GM21423 (cell line): Measurements from ENCODE around the gene ZPBP2.

Experiments used
- ATAC-seq: cut with Tn5 transposase; IDR thresholded peaks from one replicate; pipeline ENCODE4 v1.9.1; 2021; ENCODE audit warnings: mild to moderate bottlenecking, moderate library complexity; ENCODE audit not compliant: unreplicated experiment

Gene ZPBP2

DNA sequence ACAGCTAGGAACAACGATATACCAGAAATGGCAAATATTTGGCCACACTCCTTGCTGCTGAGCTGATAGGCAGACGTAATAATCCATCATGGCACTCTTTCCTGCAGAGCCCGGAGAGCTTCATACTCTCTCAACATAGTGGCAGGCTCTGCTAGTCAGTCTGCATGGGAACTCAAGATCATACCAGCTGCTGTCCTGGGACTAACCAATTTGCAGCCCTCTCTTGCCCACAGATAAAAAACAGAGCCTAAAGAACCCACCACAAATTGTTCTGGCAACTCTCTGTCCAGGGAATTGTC is 36.9 kb downstream of the ZPBP2 start:
- ATAC-seq = no peak

DNA sequence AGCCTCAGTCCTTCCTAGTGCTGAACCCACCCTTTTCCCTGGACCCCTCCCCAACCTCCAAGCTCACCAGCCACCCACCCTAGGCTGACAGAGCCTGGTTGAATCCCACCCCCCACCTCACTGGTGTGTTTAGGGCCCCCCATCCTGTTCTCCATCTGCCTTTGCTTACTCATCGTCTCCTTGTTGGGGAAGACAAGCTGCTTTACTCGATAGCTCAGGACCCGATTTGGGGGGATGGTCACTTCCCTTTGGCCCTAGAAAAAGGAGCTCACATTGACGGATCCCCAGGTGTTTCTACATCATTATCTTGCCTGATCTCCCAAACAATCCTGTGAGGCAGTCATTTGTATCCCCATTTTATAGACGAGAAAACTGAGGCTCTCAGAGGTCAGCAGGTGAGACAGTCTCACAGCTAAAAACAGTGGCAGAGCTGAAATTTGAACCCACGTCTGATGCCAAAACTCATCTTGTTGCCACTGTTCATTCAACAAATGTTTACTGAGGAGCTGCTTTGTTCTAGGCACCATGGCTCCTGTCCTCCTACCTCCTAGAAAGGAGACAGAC is 40.9 kb downstream of the ZPBP2 start:
- ATAC-seq = no peak

- ATAC-seq = no peak
Observed at GRCh38 chr17:39913989-39914388, 46.0 kb downstream of the ZPBP2 start.

DNA sequence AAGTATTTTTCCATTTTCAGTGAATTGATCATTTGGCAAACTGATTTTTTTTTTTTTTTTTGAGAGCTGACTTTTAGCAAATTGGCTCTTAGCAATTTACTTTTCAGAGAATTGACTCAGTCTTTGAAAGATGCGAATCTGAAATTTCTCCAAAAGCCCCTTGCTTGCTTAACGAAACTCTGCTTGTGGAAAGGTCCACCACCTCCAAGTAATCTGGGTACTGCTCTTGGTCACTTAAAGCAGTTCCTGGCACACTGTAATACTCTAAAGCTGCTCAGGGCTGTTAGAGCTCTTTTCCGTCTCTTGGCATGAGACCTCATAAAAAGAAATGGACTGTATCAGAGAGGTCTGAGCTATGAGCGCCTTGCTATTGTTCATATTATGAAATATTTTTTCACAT is 47.6 kb downstream of the ZPBP2 start:
- ATAC-seq = no peak

GRCh38 chr17:39916918-39917317 is 48.9 kb downstream of the ZPBP2 start:
- ATAC-seq = no peak

DNA sequence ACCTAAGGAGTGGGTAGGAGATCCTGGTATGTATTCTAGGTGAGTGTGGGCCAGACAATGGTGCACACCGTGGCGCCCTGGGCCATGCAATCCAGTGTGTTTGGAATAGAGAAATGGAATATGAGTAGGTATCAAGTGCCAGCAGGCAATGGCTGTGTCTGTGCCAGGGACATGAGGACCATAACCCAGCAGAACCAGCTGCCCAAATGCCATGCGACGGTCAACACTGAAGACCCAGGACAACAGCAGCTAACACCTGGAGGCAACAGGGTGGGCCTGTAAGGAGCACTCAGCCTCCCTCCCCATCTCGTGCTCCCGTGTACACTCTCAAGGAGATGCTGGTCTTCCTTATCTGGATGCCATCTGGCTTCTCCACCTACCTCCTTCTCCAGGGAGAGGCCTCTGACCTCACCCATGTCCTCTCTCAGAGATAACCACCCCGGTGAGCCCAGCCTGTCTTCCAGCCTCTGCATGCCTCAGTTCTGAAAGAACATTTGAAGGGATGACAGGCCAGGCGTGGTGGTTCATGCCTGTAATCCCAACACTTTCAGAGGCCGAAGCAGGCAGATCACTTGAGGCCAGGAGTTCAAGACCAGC is 51.2 kb downstream of the ZPBP2 start:
- ATAC-seq = no peak

DNA sequence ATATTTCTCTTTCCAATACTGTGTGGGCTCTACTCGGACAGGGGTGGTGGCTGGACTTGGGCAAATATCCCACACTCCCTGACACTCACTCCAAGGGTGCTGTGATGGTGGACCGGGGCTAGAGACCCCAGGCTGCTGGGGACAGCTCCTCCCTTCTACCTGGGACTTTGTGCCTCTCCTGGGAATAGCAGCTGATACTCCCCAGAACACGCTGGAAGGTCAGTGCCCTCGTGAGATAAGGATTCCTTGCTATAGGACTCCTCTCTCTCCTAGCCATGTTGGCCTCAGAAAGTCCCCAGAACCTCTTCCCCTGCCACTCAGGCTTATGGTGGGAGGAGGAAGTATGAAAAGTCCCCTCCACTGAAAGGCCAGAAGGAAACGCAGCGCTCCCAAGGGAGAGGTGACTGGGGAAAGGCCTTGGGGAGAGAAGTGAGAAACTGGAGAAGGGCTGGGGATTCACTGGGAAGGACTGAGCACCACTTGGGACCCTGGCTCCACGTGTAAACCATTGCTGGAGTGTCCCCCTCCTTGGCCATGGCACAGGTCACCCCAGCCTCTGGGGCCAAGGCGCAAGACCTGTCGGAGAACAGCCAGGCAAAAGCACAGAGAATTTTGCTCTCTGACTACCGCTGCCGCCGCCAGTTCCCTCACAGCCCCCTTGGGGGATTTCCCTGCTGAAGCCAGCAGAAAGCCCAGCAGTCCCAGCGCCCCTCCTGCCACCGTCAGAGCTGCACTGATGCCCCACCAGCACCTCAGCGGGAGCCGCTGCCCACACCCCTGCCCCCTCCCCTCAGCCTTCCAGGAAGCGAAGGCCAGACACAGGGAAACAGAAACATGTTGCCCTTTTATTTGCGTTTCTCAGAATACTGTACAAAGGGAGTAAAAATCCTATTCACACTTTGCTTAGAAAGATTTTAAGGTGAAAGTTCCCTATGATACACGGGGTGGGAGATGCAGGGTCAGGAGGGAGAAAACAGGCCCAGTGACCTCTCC is 52.5 kb downstream of the ZPBP2 start:
- no peak for ATAC-seq

GRCh38 chr17:39921323-39921722 is 53.3 kb downstream of the ZPBP2 start:
- no peak for ATAC-seq

DNA sequence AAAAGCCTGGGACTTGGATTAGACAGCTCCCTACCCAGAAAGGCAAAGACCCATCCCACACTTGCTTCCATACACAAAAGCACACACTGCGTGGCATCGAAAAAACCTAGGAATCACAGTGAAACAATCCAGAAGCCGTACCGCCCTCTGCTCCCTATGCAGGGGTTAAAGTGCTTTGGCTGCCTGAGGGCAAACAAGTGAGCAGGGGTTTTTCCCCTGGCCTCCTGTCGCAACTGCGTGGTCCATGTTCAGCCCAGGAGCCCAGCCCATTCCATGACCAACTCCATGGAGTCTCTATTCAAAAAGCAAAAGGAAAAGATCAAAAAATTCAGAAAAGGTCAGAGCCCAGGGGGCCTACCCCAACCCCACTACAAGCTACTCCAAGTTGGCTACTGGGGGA is 54.0 kb downstream of the ZPBP2 start:
- no peak for ATAC-seq

DNA sequence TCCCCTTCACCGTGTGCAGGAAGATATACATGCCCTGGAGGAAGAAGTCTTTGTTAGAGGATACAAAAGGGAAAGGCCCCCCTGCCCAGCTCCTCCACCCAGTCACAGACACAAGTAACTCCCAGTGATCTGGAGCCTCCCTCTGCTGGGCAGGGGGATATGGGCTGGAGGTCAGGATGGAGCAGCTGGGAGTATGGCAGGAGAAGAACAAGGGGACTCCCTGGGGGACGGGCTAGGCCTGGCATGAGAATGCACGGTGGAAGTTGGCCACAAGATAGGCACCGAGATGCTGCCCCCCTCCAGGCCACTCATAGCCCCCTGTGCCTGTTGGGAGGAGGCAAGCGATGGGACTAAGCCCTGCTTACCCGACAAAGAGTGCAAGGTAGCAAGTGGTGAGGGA is 55.2 kb downstream of the ZPBP2 start:
- no peak for ATAC-seq

GRCh38 chr17:39923836-39924690 is 56.1 kb downstream of the ZPBP2 start:
- no peak for ATAC-seq

GRCh38 chr17:39924691-39925055 is 56.7 kb downstream of the ZPBP2 start:
- ATAC-seq = no peak

GRCh38 chr17:39925282-39926134 is 57.5 kb downstream of the ZPBP2 start:
- no peak for ATAC-seq

DNA sequence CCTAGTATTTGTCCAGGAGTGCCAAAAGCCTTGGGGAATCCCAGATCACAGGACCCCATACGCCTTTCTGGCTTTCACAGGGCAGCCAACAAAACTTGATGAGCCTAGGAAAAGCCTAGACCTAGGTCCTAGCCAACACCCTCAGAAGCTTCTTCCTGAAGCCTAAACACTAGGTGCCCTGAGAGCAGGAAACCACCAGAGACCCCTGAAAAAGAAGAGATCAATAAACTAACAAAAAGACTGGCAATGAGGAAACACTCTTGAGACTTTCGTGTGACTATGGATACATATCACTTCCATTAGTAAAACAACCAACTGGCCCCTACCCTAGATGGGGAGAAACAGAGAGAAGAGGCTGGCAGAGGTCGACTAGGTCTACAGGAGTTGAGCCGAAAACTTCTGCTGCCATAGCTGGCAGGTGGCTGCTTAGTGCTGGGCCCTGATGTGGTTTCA is 58.2 kb downstream of the ZPBP2 start:
- ATAC-seq = no peak

DNA sequence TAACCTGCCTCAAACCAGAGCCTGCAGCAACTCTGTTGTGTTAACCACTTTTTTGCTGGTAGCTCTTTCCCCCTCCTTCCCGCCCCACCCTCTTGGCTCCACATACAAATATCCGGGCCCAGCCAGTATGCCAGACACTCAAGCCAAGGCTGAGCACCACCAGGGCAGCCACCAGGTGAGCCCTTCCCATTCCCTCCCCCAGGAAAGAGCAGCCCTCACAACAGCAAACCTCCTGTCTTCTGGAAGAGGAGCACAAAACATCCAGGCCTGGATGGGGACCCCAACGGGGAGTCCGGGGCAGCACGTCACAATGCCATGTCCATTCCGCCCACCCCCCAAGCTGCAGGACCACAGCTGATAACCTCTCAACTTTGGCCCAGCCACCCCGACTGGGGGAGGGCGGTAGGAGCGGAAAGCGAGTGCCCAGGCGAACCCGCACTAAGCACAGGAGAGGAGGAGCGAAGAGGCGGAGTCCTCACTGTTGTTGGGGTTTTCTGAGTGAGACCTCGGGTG is 58.6 kb downstream of the ZPBP2 start:
- no peak for ATAC-seq
